GM19025 (cell line): ENCODE data around the gene PLB1.

Experiments
- ATAC-seq: cut with Tn5 transposase; IDR thresholded peaks from one replicate; pipeline ENCODE4 v1.9.1; 2021; ENCODE audit warnings: mild to moderate bottlenecking, low read depth, moderate library complexity; ENCODE audit not compliant: unreplicated experiment

PLB1 gene

DNA sequence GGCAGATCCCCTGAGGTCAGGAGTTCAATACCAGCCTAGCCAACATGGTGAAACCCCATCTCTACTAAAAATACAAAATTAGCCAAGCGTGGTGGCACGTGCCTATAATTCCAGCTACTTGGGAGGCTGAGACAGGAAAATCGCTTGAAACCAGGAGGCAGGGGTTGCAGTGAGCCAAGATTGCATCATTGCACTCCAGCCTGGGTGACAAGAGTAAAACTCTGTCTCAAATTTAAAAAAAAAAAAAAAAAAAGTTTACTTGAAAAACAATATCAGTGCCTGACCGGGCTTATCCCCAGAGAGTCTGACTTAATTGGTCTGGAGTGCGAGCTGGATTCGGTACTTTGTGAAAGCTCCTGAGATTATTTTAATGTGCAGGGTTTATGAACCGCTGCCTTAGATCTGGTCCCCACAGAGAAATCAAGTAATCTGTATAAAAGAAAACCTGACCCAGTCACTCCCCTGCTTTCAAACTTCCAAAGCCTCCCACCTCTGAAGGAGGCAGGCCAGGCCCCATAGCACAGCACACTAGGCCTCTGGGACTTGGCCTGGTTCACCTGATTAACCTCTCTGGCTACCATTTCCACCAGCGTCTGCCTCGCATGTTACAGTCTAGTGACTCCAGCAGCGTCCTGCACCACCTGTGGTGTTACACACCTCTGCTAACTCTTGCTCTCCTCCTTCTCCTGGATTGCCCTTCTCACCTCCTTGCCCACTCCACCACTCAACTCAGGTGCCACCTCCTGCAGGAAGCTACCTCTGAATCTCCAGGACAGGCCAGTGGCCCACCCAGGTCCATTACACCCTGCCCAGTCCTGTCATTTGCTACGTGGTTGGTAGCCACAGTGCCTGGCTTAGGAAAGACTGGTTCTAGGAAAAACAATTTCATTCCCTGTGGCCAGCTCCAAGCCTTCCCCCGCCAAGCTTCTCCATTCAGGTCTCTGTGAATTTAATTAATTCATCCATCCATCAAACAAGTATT is 141.5 kb downstream of the PLB1 start:
- ATAC-seq = no peak

DNA sequence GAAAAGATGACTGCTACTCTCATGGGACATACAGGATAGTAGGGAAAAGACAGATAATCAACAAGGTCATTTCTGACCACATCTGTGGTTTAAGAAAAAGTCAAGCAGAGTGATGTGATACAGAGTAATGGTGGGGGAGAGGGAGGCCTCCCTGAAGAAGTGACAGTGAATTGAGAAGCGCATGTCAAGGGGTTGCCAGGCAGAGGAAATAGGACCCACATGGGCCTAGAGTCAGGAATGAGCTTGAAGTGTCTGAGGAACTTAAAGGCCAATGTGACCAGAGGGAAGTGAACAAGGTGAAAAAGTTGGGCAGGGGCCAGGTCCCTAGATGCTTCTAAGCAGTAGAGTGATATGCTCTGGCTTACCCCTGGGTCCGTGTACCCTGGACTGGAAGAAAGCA is 142.2 kb downstream of the PLB1 start:
- no peak for ATAC-seq

DNA sequence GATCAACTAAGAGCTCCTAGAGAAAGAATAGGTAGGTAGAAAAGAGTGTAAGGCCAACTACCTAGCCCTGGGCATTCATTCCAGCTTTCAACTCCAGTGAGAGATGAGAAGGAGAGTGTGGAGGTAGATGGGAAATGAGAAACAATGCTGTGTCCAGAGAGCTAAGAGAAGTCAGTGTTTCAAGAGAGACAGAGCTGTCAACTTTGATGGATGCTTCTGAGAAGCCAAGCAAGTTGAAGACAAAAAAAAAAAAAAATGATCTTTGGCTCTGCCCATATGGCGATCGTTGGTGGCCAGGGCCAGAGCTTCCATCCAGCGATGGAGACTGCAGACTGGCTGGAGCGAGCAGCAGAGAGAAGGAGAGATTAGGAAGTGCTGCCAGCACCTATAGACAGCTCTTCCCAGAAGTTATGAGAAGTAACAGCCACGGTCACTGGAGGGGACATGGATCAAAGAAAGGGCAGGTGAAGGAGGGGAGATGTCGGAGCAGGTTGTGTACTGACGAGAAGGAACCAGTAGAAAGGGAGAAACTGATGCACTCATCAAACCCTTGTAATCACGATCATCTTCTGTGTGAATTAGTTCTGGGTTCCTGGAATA is 143.3 kb downstream of the PLB1 start:
- ATAC-seq = no peak

DNA sequence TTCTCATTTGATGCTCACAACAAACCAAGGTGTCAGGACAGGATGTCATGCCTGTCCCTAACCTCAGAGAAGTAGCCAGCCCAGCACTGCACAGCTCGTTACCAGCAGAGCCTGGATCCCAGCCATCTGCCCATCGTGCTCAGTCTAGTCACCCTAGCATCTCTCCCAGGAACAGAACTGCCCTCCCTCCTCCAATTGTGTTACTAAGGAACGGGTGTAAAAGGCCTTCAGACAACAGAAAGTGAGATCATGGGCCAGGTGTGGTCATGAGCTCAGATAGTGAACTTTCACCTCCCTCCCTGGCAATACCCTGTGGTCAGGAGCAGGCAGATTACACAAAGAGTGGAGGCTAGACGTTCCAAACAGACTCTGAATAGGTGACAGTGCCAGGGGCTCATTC is 144.0 kb downstream of the PLB1 start:
- ATAC-seq = peak; percentile 55

DNA sequence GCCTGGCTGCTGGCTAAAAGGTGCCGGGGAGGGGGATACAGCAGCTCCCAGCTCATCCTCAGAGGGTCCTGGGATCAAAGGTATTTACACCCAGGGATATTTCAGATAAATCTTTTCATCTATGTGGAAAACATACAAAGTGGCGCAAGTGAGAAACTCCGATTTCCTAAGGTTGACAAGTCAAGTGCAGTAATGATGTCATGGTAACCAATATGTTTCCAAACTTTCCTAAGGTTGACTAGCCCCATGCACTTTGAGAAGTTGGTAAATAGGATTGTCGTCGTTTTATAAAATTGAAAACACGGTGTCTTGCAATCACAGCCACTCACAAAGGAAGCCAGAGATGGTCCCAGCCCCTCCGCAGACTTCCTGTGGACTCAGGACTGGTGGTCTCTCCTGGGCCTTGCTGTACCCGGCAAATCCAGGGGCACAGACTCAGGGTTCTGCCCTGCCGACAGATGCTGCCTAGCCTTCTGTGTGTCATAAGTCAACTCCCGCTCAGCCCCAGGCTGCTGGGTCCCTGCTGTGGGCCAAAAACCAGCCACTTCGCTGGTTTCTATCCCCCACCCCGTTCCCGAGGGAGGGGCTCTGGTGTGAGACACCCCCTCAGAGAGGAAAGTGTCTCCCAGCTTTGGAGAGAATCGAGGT is 144.5 kb downstream of the PLB1 start:
- no peak for ATAC-seq

DNA sequence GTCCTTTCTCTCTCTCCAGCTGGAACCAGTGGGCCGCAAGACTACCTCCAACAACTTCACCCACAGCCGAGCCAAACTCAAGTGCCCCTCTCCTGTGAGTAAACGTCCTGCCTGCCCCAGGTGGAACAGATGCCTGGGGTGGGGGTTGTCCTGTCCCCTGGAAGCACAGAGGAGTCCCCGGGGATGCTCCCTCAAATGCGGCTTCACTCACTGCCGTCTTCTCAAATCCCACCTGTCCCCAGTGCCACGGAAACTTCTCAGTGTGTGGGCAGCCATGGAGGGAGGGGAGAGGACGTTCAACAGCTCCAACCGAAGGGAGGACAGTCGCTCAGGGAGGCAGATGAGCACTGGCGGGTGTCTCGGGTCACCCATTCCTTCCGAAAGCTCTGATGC is 145.0 kb downstream of the PLB1 start:
- no peak for ATAC-seq

DNA sequence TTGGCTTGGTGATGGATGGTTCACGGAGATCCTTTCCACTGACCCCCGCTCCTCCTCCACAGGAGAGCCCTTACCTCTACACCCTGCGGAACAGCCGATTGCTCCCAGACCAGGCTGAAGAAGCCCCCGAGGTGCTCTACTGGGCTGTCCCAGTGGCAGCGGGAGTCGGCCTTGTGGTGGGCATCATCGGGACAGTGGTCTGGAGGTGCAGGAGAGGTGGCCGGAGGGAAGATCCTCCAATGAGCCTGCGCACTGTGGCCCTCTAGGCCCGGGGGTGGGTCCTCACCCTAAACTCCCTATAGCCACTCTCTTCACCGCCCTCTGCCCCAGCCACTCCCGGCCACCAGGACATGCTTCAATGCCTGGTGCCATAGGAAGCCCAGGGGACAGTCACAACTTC is 146.9 kb downstream of the PLB1 start:
- ATAC-seq = no peak

DNA sequence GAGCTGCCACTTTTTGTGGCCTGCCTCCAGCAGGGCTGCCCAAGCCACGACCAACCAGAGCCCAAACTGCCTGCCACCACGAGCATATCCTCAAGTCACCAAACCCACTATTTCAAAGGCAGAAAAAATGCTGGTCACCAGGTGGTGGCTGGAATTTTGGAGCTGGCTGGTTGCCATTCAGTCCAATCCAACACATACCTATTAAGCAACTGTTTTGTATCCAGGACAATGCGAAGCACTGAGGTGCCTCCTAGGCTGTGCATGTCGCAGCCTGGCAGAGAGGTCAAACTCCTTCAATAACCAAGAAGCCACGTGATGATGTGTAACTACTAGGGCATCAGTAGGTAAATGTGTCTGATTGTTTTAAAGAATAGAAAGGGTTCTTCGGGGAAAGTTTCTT is 147.5 kb downstream of the PLB1 start:
- no peak for ATAC-seq

DNA sequence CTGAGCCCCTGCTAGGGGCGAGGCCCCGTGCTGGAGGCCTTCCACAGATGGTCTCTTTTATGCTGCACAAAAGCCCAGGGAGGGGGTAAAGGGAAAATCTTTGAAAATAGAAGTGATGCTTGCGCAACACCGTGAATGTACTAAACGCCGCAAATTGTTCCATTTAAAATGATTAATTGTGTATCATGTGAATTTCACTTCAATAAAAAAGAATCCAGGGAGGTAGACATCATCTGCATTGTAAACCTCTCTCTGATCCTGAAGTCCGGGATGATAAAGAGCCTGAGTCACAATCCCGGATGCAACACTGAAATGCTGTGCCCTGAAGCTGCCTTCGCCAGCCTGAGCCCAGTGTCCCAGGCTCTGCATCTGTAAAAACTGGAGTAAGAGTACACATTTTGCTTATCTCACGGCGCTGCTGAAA is 148.1 kb downstream of the PLB1 start:
- ATAC-seq = no peak

DNA sequence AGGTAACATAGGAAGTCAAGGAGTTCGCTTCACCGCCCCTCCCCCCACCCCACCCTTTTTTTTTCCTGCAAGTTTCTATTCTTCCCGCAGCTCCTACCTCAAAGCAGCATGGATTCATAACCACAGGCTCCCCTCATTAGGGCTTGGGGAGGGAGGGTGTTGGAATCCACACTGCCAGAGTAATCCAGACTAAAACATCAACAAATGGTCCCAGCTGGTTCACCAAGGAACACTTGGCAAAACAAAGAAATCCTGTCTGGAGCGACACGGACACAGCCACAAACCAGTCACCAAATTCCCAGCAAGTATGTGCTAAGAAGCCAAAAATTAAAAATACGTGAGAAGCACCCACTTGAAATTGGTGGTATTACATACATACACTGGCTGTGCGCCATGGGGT is 148.9 kb downstream of the PLB1 start:
- ATAC-seq = no peak

DNA sequence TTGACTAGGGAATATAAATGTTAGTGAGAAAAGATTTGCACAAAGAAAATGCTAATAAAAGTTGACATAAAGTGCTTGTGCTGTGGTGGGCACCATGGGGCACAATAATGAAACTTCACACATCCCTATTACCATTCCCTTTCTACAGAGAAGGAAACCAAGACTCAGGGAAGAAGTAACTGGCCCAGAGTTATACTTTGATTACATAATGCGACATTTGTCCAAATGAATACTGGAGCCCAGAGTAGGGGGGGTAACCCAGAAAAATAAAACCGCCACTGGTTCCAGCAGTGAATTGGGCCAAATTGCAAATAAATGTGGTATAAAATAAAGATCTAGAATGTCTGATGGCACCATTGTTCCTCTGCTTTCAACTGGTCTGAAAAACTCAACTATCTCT is 149.7 kb downstream of the PLB1 start:
- no peak for ATAC-seq

DNA sequence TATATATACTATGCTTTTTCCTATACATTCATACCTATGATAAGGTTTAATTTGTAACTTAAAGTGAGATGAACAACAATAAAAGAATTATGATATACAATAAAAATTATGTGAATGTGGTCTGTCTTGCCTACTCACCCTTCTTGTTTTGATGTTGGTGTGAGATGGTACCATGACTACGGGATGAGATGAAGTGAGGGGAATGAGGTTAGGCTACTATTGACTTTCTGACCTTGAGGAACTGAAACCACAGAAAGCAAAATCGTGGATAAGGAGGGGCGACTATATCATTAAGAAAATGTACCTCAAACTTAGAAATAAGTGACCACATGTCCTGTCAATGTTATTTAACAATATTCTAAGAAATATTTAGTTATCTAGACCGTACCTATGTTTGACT is 151.8 kb downstream of the PLB1 start:
- no peak for ATAC-seq

DNA sequence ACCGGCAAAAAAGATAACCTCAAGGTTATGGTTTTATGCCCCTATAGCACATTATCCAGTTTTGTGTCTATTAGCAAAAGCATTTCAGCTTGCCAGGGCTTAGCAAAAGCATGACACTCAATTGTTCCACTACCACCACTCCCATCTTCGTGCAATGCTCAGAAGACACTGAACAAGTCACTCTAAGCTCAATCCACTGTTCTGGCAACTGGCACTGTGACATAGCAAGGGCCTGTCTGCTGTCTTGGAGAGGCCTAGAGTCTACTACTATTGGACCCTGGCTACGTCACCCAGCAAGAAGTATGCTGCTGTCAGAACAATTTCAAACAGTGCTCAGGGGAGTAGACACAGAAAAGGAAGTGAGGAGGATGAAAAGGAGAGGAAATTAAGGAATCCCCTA is 152.3 kb downstream of the PLB1 start:
- ATAC-seq = no peak

DNA sequence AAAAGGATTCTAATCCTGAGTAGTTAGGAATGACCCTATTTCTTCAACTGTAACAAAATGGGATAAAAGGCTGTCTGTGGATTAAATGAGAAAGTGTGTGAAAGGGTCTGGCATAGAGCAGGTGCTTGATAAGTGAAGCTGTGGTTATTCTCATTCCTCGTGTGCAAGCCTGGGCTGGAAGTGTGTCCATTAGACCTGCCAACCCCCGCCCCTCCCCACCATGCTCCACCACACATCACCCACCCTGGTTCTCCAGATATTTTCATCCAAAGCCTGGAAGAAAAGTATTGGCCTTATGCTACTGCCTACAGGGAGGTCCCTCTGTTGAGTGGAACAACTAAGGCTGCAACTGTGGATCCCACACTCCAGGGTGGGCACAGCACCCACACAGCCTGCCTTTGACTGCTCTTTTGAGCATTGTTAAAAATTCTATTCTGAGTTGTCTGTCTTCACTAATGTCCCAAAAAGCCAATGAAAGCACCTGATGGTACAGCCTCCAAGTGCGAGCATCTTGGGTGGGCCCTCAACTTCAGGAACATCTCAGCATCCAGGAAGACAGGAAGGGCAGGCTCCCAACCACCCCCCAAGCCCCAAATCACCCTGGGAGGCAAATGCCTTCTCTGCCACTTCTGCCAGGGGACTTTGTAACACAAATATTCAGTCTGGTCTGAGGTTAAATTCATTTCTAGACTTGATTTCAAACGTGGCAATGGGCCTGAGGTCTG is 153.0 kb downstream of the PLB1 start:
- no peak for ATAC-seq

DNA sequence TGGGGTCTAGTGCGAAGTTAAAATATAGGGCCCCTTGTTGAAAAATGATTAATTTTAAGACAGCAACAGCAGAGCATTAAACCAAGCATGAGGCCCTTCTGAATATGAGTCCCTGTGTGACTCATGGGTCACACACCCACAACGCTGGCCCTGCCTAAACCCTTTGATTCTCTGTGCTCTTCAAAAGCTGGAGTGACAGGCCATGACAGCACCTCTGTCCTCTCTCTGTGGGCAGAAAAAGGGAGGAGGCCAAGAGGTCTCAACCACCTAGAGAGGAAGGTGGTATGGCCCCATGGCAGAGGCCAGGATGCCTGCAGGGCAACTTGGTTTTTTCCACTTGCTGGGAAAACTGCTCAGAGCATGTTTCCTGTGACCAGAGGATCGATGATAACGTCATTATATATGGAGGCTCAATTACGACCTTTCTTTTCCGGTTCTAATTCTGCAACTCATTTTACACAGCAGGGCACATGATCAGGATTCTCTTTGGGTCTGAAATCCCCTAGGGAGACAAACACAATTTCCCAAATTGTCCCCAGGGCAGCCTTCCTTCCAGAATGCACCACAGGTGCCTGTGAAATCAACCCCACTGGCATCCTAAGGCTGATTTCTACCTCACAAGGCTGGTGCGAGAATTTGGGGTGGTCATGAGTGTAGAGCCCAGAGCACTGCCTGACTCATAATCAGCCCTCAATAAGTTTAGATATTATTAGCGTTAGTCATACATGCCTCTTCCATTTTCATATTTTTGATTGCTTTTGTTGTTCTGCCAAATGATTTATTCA is 153.8 kb downstream of the PLB1 start:
- no peak for ATAC-seq

DNA sequence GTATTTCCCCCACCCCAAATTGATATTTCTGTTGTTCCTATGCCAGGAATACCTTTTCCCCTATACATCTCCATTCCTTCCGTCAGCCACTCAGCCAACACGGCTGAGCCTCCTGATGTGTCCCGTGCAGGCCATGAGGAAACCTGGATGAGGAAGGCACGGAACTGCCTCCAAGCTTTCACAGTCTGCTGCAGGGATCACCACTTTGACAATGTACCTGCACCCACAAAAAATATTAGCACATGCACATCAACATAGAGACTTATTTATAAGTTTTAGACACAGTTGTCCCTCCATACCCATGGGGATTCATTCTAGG is 154.4 kb downstream of the PLB1 start:
- no peak for ATAC-seq

DNA sequence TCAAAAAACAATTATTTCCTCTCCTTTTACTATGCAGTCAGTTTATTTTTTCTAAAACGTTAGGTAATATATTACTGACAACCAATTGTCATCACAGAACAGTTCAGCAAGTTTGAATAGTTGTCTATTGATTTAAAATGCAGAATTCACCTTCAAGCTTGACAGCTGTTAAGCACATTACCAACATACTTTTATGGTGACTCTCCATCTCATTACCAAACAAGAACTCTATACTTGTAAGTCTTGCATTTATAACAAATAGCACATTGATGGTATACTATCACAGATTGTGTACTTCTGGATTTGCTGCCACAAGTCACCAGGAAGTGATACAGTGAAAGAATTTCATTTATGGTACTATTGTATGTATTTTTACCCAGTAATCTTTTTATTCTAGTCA is 156.4 kb downstream of the PLB1 start:
- ATAC-seq = no peak

DNA sequence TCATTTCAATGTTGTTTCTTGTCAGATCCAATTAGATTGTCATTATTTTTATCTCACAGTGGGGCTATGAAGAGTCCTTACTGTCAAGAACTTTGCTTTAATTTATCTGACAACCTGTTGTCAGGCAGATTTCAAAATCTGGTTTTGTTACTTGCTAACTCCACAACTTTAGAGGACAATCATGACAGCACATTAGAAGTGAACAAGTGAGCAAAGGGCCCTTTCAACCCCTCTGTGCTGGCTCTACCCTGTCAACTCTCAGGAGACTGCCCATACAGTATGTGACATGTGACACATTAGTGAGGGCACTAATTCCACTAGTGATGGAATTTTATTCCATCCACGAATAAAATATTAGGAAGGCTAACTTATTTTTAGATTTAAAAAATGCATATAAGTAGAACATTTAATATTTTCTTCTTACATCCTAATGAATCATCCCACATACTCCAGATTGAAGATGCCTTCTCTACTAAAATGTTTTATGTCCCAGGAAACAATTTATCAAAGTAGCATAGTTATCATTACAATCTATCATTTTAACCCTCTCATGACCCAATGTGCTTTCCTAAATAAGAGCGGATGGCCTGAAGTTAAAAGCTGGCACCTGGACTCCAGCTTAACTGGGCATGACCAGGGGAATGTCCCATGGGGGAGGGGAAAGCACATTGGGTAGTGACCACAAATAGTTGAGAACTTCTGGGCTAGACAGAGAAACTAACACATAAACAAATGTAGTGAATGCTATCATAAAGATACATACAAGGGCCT is 158.2 kb downstream of the PLB1 start:
- ATAC-seq = no peak

DNA sequence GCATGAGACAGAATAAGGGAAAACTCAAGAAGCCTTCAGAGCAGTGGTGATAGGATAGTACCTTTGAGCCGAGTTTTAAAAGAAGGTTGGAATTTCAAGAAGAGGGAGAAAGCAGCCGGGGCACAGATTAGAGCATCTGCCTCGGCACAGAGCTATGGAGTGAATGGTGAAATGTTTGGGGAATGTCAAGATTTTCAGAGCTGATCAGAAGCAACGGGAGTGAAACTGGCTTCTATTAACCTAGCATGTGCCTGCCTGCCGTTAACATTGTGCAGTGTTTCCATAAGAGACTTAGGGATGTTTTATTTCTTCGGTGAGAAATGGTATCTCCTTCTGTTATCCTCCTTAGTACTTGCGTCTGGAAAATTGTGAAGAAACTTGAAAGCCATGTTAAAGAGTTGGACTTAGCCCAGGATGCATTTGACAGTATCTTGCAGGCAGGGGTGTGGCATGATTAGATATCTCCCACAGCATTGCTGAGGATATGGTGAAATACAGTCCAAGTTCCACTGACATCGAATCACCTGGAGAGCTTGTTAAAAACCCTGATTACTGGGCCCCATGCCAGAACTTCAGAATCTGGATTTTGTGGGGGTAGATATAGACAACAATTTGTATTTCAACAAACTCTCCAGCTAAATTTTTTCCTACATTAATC is 158.9 kb downstream of the PLB1 start:
- no peak for ATAC-seq
